SK-N-SH (cell line): ENCODE results near the gene CEP290. TPM values are rescaled to one million over a fixed set of nuclear protein-coding genes. Genes with fewer than 3 reads are reported as not detected.

Source experiments
- CTCF ChIA-PET: fragments of 300-600, 350-600 bp; formaldehyde crosslinking; extraction: SDS; loops from one replicate; lab custom pipeline; 2021; lab: Yijun Ruan, JAX
- POLR2A ChIA-PET: fragments of 350-600 bp; sonication (Branson Sonifier 250); formaldehyde crosslinking; extraction: SDS; loops from one replicate; lab custom pipeline; 2020; ENCODE audit warnings: antibody characterized with exemption, inconsistent platforms; lab: Yijun Ruan, JAX
- DNase-seq: peaks from one replicate; pipeline ENCODE4 v3.0.0; 2012
- H2AFZ ChIP-seq: fragments of 200-600 bp; sonication (generic); 2 replicates; pipeline ENCODE4 v1.8.1; 2016; ENCODE audit warnings: antibody characterized with exemption, mild to moderate bottlenecking, low read depth
- H3F3A ChIP-seq: fragments of 200-600 bp; sonication (generic); replicated peaks from 2 replicates; pipeline ENCODE3; 2016; ENCODE audit warnings: antibody characterized with exemption, mild to moderate bottlenecking; ENCODE audit not compliant: insufficient read depth
- H3K27ac ChIP-seq, 2 experiments: fragments of 200-500 bp in 1 of 2; fragments of 200-600 bp in 1 of 2; sonication (Bioruptor generic) in 1 of 2; sonication (generic), shearing (Covaris generic) in 1 of 2; 2 replicates each; pipeline versions ENCODE4 v1.5.1 to v1.6.1; 2014 to 2016; ENCODE audit warnings: low read depth in 2 of 2, inconsistent platforms in 1 of 2, low read length in 1 of 2, mild to moderate bottlenecking in 1 of 2, mixed read lengths in 1 of 2
- H3K27me3 ChIP-seq: fragments of 200-600 bp; sonication (generic), shearing (Covaris generic); 2 replicates; pipeline ENCODE4 v1.6.1; 2016; ENCODE audit warnings: mixed run types; ENCODE audit not compliant: insufficient read depth
- H3K36me3 ChIP-seq, 2 experiments: fragments of 200-500 bp in 1 of 2; fragments of 200-600 bp in 1 of 2; sonication (Bioruptor generic) in 1 of 2; sonication (generic) in 1 of 2; replicated peaks in 1 of 2; 2 replicates each; pipeline versions ENCODE3 to v1.5.1; 2014 to 2016; ENCODE audit warnings: low read length in 1 of 2, mild to moderate bottlenecking in 1 of 2; ENCODE audit not compliant: insufficient read depth in 2 of 2, control insufficient read depth in 1 of 2
- H3K4me1 ChIP-seq, 2 experiments: fragments of 200-500 bp in 1 of 2; fragments of 200-600 bp in 1 of 2; sonication (Bioruptor generic) in 1 of 2; sonication (generic), shearing (Covaris generic) in 1 of 2; 2 replicates each; pipeline versions ENCODE4 v1.5.1 to v1.6.1; 2014 to 2016; ENCODE audit warnings: low read depth in 1 of 2, low read length in 1 of 2, mixed run types in 1 of 2; ENCODE audit not compliant: insufficient read depth in 2 of 2, control insufficient read depth in 1 of 2
- H3K4me2 ChIP-seq: fragments of 200-600 bp; sonication (generic), shearing (Covaris generic); 2 replicates; pipeline ENCODE4 v1.6.1; 2017; ENCODE audit warnings: mixed run types
- H3K4me3 ChIP-seq, 2 experiments: fragments of 200-500 bp in 1 of 2; fragments of 200-600 bp in 1 of 2; sonication (Bioruptor generic) in 1 of 2; sonication (generic), shearing (Covaris generic) in 1 of 2; 2 replicates each; pipeline versions ENCODE4 v1.5.1 to v1.8.1; 2014 to 2016; ENCODE audit warnings: low read depth in 2 of 2, inconsistent platforms in 1 of 2, low read length in 1 of 2, mild to moderate bottlenecking in 1 of 2, mixed read lengths in 1 of 2, moderate library complexity in 1 of 2
- H3K79me2 ChIP-seq: fragments of 200-600 bp; sonication (generic); 2 replicates; pipeline ENCODE4 v1.8.1; 2017; ENCODE audit warnings: mild to moderate bottlenecking; ENCODE audit not compliant: insufficient read depth
- H3K9ac ChIP-seq: fragments of 200-600 bp; sonication (generic); 2 replicates; pipeline ENCODE4 v1.6.1; 2017; ENCODE audit warnings: mixed run types
- H3K9me2 ChIP-seq: fragments of 200-600 bp; sonication (generic); 2 replicates; pipeline ENCODE4 v1.6.1; 2017; ENCODE audit warnings: mixed run types
- H3K9me3 ChIP-seq: fragments of 200-600 bp; sonication (generic); 2 replicates; pipeline ENCODE4 v1.6.1; 2017; ENCODE audit warnings: mixed run types, mild to moderate bottlenecking, moderate library complexity
- H4K20me1 ChIP-seq: fragments of 200-600 bp; sonication (generic); 2 replicates; pipeline ENCODE4 v1.6.1; 2017; ENCODE audit warnings: mild to moderate bottlenecking, mixed run types; ENCODE audit not compliant: insufficient read depth
- FOSL2 ChIP-seq: IDR thresholded peaks from 2 replicates; pipeline ENCODE4 v1.4.0; 2012; ENCODE audit warnings: low read depth, mild to moderate bottlenecking, moderate library complexity, borderline replicate concordance
- GABPA ChIP-seq: IDR thresholded peaks from 2 replicates; pipeline ENCODE4 v1.4.0; 2012; ENCODE audit warnings: low read depth, mild to moderate bottlenecking
- JUND ChIP-seq: IDR thresholded peaks from 2 replicates; pipeline ENCODE4 v1.4.0; 2012
- MXI1 ChIP-seq: IDR thresholded peaks from 2 replicates; pipeline ENCODE4 v1.6.1; 2012; ENCODE audit warnings: mild to moderate bottlenecking, low read depth, low read length, improper control_type of control experiment
- NRF1 ChIP-seq: IDR thresholded peaks from 2 replicates; pipeline ENCODE4 v1.6.1; 2012; ENCODE audit warnings: low read depth, mild to moderate bottlenecking, low read length
- RCOR1 ChIP-seq: fragments of 150-350 bp; IDR thresholded peaks from 2 replicates; pipeline ENCODE4 v1.6.1; 2017; ENCODE audit warnings: antibody characterized with exemption, low read length
- RXRA ChIP-seq: IDR thresholded peaks from 2 replicates; pipeline ENCODE4 v1.4.0; 2012; ENCODE audit warnings: low read depth, mild to moderate bottlenecking, borderline replicate concordance
- SMC3 ChIP-seq: IDR thresholded peaks from 2 replicates; pipeline ENCODE4 v1.6.1; 2012; ENCODE audit warnings: low read depth, low read length, improper control_type of control experiment
- TAF1 ChIP-seq: IDR thresholded peaks from 2 replicates; pipeline ENCODE4 v1.6.1; 2012; ENCODE audit warnings: low read depth, mild to moderate bottlenecking, low read length, moderate library complexity, borderline replicate concordance
- ZBTB33 ChIP-seq: IDR thresholded peaks from 2 replicates; pipeline ENCODE4 v1.4.0; 2012; ENCODE audit warnings: low read depth, borderline replicate concordance
- WGBS: methylation state at CpG from one replicate; pipeline ENCODE4 v1.1.6; 2017; ENCODE audit warnings: low lambda C conversion rate; 5-methylcytosine and 5-hydroxymethylcytosine counted together
- polyA plus RNA-seq, 3 experiments: library from polyadenylated mRNA; depleted of rRNA; stranded (reverse); fragments of >200 nt; gene quantifications; 2 replicates each; pipeline ENCODE4 v1.2.3, GENCODE V29; 2012
- TF ChIP-seq, protein P1 (sequence below): IDR thresholded peaks from 2 replicates; pipeline ENCODE4 v1.4.0; 2012; ENCODE audit warnings: low read depth

The CEP290 gene
- polyA plus RNA-seq, 1 of the 3 experiments (the other 2 are of a cell fraction), result 8.9 TPM

DNA sequence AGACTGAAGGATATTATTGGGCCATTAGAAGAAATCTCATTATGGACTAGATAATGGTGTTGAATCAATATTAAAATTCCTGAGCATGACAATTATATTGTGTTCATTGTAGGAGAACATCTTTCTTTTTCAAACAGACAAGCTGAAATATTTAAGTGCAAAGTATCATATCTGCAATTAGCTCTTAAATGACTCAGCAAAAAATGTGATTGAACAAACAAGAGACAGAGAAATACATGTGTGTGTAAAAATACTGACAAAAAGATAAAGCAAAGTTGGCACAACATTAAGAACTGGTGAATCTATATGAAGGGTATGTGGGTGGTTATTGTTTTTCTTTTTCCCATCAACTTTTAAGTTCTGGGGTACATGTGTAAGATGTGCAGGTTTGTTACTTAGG, 9.5 kb downstream of the CEP290 start:
- CTCF ChIA-PET, result interaction anchor here (0.6 kb wide), 1 partner anchor 142 kb away, joined by 3 read pairs; no protein-coding TSS in a partner anchor
- Histone ChIP-seq H3K79me2 (no peaks in the 10 kb centered on the region), H3K4me3 (no peak overlapping the region), H2AFZ (no peak overlapping the region), H3K9me3 (no peaks in the 10 kb centered on the region), H3K27ac (no peak overlapping the region), H4K20me1 (no peaks in the 10 kb centered on the region), H3K27me3 (no peaks in the 10 kb centered on the region), H3K4me1 (no peaks in the 10 kb centered on the region), H3K4me2 (no peak overlapping the region), H3F3A (peaks cover 3% of the 10 kb centered on the region), H3K9ac (no peak overlapping the region), H3K36me3 (peaks cover 62 to 68% of the 10 kb centered on the region in 2 experiments)
- POLR2A ChIA-PET, result interaction anchor here (0.6 kb wide), 1 partner anchor 9 kb away, joined by 3 read pairs; no protein-coding TSS in a partner anchor
- no peak for DNase-seq
- TF ChIP-seq NRF1 (no peak), JUND (no peak), MXI1 (no peak), FOSL2 (no peak), RXRA (no peak), GABPA (no peak), SMC3 (no peak), TAF1 (no peak), ZBTB33 (no peak)
- TF ChIP-seq, protein P1, sequence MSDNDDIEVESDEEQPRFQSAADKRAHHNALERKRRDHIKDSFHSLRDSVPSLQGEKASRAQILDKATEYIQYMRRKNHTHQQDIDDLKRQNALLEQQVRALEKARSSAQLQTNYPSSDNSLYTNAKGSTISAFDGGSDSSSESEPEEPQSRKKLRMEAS, result no peak
- TF ChIP-seq, all 33 proteins: peak for 0
- H3K9me2 ChIP-seq, result no peaks in the 10 kb centered on the region

- Histone ChIP-seq H4K20me1 (no peaks in the 10 kb centered on the region), H3K79me2 (no peaks in the 10 kb centered on the region), H2AFZ (no peak overlapping the region), H3K9ac (no peak overlapping the region), H3K9me2 (no peaks in the 10 kb centered on the region), H3K36me3 (peaks cover 44 to 64% of the 10 kb centered on the region in 2 experiments), H3K4me2 (no peak overlapping the region), H3K27me3 (no peaks in the 10 kb centered on the region), H3K4me1 (no peaks in the 10 kb centered on the region), H3K9me3 (no peaks in the 10 kb centered on the region), H3K27ac (no peak overlapping the region), H3K4me3 (no peak overlapping the region), H3F3A (peaks cover 3% of the 10 kb centered on the region)
- ChIA-PET CTCF (interaction anchor here (1.2 kb wide), 1 partner anchor 866 kb away, joined by 3 read pairs; no protein-coding TSS in a partner anchor), POLR2A (no interaction called here)
- 100% methylated on average over 3 of the region's 3 CpGs for WGBS
- TF ChIP-seq RCOR1, result no peak
- DNase-seq, result no peak
Observed at GRCh38 chr12:88127855-88128254, 14.0 kb downstream of the CEP290 start.
